GM10847 (cell line): ENCODE measurements around the gene SSC5D.

Source experiments
- POLR2A ChIP-seq: IDR thresholded peaks from 2 replicates; pipeline ENCODE4 v1.6.1; 2011; ENCODE audit not compliant: insufficient read length; ENCODE audit errors: extremely low read depth

The SSC5D gene

DNA sequence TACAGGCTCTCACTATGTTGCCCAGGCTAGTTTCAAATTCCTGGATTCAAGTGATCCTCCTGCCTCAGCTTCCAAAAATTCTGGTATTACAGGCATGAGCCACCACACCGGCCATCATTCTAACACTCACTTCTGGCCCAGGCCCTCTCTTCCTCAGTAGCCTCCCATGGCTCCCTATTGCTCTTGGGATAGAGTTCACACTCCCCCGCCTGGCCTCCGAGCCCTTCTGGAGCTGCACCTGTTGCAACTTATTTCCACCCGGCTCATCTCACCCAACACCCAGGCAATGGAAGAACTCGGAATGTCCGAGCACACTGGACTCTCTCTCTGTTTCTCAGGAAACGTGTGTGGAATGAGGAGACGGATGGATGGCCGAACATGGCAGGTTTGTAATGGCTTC, 66.1 kb downstream of the SSC5D start:
- no peak for TF ChIP-seq POLR2A

DNA sequence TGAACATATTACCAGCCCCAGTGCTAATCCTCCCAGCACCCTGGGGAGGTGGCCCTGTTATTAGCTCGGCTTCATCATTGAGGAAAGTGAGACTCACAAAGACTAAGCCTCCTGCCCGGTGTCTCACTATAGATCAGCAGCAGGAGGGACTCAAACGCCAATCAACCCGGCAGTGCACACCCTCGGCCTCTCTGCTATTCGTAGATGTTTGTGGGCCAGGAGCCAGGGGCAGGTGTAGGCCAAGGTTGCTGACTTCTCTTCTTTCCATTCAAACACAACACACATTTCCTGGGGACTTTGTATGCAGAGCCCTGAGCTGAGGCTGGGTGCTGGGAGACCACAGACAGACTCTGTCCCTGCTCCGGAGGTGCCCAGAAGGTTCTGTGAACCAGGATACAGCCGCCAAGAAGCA, 66.5 kb downstream of the SSC5D start:
- TF ChIP-seq POLR2A = no peak

DNA sequence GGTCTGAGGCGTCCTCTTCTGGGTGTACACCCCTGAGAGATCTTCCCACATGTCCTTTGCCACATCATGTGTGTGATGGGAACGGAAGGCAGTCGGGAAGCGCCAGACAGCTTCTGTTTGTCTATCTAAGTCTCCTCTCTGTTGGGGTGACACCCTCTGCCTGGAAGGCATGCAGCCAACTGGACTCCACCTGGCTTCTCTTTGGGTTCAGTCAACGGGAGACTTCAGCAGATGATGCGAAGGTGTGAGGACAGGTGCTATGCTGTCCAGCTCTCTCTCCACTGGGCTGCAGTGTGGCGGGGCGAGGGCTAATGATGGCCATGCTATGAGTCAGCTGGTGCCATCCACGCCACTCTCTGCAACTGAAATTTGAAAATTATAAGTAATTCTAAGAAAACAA, 71.4 kb downstream of the SSC5D start:
- TF ChIP-seq POLR2A = no peak

DNA sequence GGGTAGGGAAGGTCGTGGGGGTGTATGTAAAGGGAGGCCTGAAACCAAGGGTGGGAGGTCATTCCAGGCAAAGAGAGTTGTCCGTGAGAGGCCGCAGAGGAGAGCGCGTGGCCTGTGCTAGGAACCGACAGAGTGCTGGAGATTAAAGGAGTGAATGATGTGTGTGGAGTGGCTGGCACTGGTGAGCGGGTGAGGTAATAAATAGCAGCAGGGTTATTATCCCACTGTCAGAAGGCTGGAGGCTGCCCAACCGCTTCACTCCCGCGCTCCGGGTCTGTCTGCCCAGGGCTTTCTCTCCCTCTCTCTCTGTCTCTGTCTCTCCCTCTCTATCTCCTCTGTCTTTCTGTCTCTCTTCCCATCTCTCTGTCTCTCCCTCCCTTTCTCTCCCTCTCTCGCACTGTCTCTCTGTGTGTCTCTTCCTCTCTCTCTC, 75.0 kb downstream of the SSC5D start:
- no peak for TF ChIP-seq POLR2A

DNA sequence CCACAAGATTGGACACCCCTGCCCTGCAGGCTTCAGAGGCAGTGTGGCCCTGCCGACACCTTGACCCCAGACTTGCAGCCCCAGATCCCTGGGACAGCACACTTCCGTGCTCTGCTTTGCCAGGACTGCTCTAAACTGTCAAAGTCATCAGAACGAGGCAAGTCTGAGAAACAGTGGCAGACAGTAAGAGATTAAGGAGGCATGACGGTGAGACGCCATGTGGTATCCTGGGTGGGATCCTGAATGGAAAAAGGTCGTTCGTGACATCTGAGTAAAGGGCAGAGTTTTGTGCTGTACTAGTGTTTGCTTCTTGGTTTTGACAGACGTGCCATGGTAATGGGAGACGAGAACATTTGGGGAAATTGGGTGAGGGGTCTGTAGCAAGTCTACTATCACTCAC, 78.6 kb downstream of the SSC5D start:
- no peak for TF ChIP-seq POLR2A

DNA sequence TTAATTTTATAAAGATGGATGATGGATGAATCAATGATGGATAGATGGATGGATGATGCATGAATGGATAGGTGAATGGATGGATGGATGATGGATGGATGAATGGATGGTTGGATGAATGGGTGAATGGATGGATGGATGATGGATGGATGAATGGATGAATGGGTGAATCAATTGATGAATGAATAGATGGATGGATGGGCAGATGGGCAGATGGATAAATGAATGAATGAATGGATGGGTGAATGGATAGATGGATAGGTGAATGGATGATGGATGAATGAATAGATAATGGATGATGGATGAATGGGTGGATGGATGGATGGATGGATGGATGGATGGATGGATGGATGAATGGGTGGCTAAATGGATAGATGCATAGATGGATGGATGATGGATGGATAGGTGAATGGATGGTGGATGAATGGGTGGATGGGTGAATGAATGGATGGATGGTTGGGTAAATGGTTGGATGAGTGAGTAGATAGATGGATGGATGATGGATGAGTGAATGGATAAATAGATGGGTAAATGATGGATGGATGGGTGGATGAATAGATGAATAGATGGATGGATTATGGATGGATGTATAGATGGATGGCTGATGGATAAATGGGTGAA, 79.6 kb downstream of the SSC5D start:
- no peak for TF ChIP-seq POLR2A
